ENCODE measurements around the gene MICAL2.

Gene MICAL2

GRCh38 chr11:12157241-12157661 lies 46.9 kb downstream of the MICAL2 start:
- DNase-seq = peak in 1 of 2 donors; percentile 64

- DNase-seq = no peak
Measured at GRCh38 chr11:12158909-12159308, 48.5 kb downstream of the MICAL2 start.

GRCh38 chr11:12159351-12160099 lies 49.1 kb downstream of the MICAL2 start:
- DNase-seq = peak in 1 of 2 donors; percentile 4

- no peak for DNase-seq
Measured at GRCh38 chr11:12160231-12160630, 49.8 kb downstream of the MICAL2 start.

GRCh38 chr11:12160680-12161079 lies 50.3 kb downstream of the MICAL2 start:
- DNase-seq = no peak

GRCh38 chr11:12161137-12161536 lies 50.7 kb downstream of the MICAL2 start:
- no peak for DNase-seq

- no peak for DNase-seq
Measured at GRCh38 chr11:12161603-12162350, 51.4 kb downstream of the MICAL2 start.

GRCh38 chr11:12162652-12163051 lies 52.3 kb downstream of the MICAL2 start:
- no peak for DNase-seq

- no peak for DNase-seq
Measured at GRCh38 chr11:12163181-12163941, 53.0 kb downstream of the MICAL2 start.

GRCh38 chr11:12164061-12165014 lies 53.9 kb downstream of the MICAL2 start:
- no peak for DNase-seq

GRCh38 chr11:12165237-12165875 lies 55.0 kb downstream of the MICAL2 start:
- DNase-seq = no peak

- no peak for DNase-seq
Measured at GRCh38 chr11:12166299-12167060, 56.1 kb downstream of the MICAL2 start.

GRCh38 chr11:12167061-12168000 lies 56.9 kb downstream of the MICAL2 start:
- peak in 1 of 2 donors; percentile 35 for DNase-seq

GRCh38 chr11:12168114-12168513 lies 57.7 kb downstream of the MICAL2 start:
- no peak for DNase-seq

GRCh38 chr11:12169822-12170221 lies 59.4 kb downstream of the MICAL2 start:
- no peak for DNase-seq

GRCh38 chr11:12170501-12170900 lies 60.1 kb downstream of the MICAL2 start:
- no peak for DNase-seq

GRCh38 chr11:12170984-12171383 lies 60.6 kb downstream of the MICAL2 start:
- DNase-seq = no peak

- DNase-seq = no peak
Measured at GRCh38 chr11:12171921-12172320, 61.5 kb downstream of the MICAL2 start.

GRCh38 chr11:12172493-12173013 lies 62.2 kb downstream of the MICAL2 start:
- no peak for DNase-seq

- DNase-seq = no peak
Measured at GRCh38 chr11:12173111-12173510, 62.7 kb downstream of the MICAL2 start.

Data from bone marrow (tissue), 2 donors.